ENCODE results near the gene GPR179. TPM values are rescaled to one million over a fixed set of nuclear protein-coding genes. Genes with fewer than 3 reads are reported as not detected.

GPR179 gene
- total RNA-seq, 1 experiment from 2014 or later: not detected

DNA sequence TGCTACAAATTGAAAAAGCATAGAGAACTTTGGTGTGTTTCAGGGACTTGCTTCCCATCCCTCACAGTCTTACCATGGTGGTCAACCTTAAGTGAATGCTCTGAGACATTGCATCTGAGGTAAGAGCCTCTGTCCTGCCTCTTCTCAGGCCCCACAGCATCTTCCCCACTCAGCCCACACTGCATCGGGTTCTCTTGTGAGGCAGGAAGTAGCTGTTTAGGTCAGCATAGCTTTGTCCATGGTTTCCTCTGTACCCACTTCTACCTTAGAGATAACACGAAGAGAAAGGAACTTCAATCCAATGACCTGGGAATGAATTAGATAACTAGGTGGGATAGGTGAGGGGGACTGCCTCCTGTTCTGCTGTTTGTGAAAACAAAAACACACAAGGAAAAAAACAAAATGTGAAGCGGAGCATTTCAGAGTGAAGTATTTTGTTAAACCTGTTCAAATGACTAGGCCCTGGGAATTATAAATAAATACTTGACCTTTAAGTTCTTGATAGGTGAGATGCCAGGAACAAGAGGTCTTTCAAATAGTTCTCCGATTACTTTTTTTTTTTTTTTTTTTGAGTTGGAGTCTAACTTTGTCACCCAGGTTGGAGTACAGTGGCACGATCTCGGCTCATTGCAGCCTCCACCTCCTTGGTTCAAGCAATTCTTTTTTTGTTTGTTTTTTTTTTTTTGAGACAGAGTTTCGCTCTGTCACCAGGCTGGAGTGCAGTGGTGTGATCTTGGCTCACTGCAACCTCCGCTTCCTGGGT, 25.5 kb upstream of the GPR179 start:
- Histone ChIP-seq H4K8ac (replicated peaks; ENCODE audit: insufficient read length, low read depth, low read length) (no peak overlapping the region), H3K56ac (ENCODE audit: insufficient read length, low read depth, low read length) (no peak overlapping the region), H3K18ac (ENCODE audit: insufficient read length, low read depth, low read length) (no peak overlapping the region), H4K20me1 (ENCODE audit: control insufficient read depth, insufficient read depth, insufficient read length) (no peaks in the 10 kb centered on the region), H3K9me3 (ENCODE audit: control insufficient read depth, low read depth, low read length) (no peaks in the 10 kb centered on the region), H3K27ac (ENCODE audit: insufficient read length, low read depth, low read length) (no peak overlapping the region), H4K91ac (ENCODE audit: insufficient read length, low read depth, low read length) (no peak overlapping the region), H3K4me1 (ENCODE audit: insufficient read depth, low read length) (no peaks in the 10 kb centered on the region), H3K14ac (ENCODE audit: insufficient read depth, low read length) (no peak overlapping the region), H3K4ac (ENCODE audit: low read depth, low read length) (no peak overlapping the region), H3K4me2 (ENCODE audit: insufficient read depth, insufficient read length, low read length) (no peak overlapping the region), H3K79me1 (ENCODE audit: insufficient read depth, low read depth, low read length, poor library complexity, severe bottlenecking) (no peaks in the 10 kb centered on the region), H2BK5ac (ENCODE audit: insufficient read length, low read length) (no peak overlapping the region), H3K9ac (ENCODE audit: extremely low read depth, insufficient read length, low read length) (no peak overlapping the region), H3K23me2 (ENCODE audit: insufficient read length, low read depth, low read length, poor library complexity, severe bottlenecking) (no peaks in the 10 kb centered on the region), H3K27me3 (ENCODE audit: insufficient read depth, low read length) (no peaks in the 10 kb centered on the region), H2BK12ac (ENCODE audit: insufficient read length, low read depth, low read length) (no peak overlapping the region), H2BK15ac (ENCODE audit: low read depth, low read length) (no peak overlapping the region), H2AFZ (ENCODE audit: low read length) (no peak overlapping the region), H2BK20ac (ENCODE audit: low read depth, low read length, poor library complexity, severe bottlenecking) (no peak overlapping the region), H2AK5ac (ENCODE audit: insufficient read length, low read length) (no peak overlapping the region), H3K79me2 (ENCODE audit: insufficient read depth, low read length) (no peaks in the 10 kb centered on the region), H4K5ac (ENCODE audit: insufficient read length, low read depth, low read length) (no peak overlapping the region), H3T11ph (ENCODE audit: low read length) (no peak overlapping the region), H2BK120ac (ENCODE audit: low read depth, low read length, poor library complexity, severe bottlenecking) (no peak overlapping the region), H3K23ac (ENCODE audit: insufficient read length, low read depth, low read length) (no peak overlapping the region)
- DNase-seq: no peak
- H3K4me1 Mint-ChIP-seq: no peaks in the 10 kb centered on the region
- no peak overlapping the region for H3K4me3 Mint-ChIP-seq
- no CpG with 5 or more reads among the region's 8 CpGs for WGBS (ENCODE audit: extremely low coverage, insufficient read length, low lambda C conversion rate)
- no peaks in the 10 kb centered on the region for H3K27me3 Mint-ChIP-seq (ENCODE audit: low read depth)
- no peaks in the 10 kb centered on the region for H3K9me3 Mint-ChIP-seq
- no peak overlapping the region; a peak in 1 of 7 replicates for H3K27ac Mint-ChIP-seq
- H3K36me3 Mint-ChIP-seq (ENCODE audit: insufficient read depth in 1 of 3, low read depth in 3 of 3): peaks cover 23 to 55% (median 40%) of the 10 kb centered on the region in 3 experiments; a peak in 6 of 7 replicates
- TF ChIP-seq, protein P1, sequence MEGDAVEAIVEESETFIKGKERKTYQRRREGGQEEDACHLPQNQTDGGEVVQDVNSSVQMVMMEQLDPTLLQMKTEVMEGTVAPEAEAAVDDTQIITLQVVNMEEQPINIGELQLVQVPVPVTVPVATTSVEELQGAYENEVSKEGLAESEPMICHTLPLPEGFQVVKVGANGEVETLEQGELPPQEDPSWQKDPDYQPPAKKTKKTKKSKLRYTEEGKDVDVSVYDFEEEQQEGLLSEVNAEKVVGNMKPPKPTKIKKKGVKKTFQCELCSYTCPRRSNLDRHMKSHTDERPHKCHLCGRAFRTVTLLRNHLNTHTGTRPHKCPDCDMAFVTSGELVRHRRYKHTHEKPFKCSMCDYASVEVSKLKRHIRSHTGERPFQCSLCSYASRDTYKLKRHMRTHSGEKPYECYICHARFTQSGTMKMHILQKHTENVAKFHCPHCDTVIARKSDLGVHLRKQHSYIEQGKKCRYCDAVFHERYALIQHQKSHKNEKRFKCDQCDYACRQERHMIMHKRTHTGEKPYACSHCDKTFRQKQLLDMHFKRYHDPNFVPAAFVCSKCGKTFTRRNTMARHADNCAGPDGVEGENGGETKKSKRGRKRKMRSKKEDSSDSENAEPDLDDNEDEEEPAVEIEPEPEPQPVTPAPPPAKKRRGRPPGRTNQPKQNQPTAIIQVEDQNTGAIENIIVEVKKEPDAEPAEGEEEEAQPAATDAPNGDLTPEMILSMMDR (conservative IDR thresholded peaks at IDR 0.05): no peak
